ENCODE results near the gene GRIP1. TPM values are rescaled to one million over a fixed set of nuclear protein-coding genes. Genes with fewer than 3 reads are reported as not detected.

The GRIP1 gene
- total RNA-seq, 1 donor from 2014 or later: 7.7 TPM

DNA sequence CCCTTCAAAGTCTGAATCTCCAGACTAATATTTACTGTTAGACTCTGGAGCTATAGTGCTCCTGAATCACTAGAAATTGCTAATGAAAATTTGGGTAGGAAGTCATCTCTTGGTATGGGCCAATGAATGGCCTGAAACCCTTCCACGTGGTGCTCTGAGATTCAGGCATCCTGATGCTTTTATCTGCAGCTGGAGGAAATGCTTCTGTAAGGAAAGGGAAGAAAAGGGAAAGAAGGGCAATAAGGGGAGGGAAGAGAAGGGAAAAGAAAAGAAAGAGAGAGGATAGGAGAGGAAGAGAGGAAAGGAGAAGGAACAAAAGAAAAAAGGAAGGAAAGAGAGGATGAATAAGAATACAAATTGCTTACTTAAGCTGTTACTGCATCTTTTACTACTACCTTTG, 182.3 kb downstream of the GRIP1 start:
- ATAC-seq: no peak
- DNase-seq: no peak
- intact Hi-C loops (cut with micrococcal nuclease): no loop called here

DNA sequence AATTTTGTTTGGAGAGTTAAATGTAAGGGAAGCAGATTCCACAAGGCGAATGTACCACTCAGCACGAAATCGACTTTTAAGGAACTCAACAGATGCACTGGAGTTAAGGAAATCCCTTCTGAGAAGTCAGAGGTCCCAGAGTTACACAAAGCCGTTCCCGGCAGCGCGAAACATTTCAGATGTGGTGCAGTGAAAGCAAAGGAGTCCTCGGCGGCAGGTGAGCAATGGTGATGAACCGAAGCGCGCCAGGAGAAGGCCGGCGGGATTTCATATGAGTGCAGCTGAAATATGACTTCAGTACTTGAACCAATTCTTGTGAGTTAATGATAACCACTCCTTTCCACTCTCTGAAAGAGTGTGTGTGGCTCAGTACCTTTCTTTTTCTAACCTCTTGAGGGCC, 183.2 kb downstream of the GRIP1 start:
- ATAC-seq: no peak
- intact Hi-C loops (cut with micrococcal nuclease): no loop called here

DNA sequence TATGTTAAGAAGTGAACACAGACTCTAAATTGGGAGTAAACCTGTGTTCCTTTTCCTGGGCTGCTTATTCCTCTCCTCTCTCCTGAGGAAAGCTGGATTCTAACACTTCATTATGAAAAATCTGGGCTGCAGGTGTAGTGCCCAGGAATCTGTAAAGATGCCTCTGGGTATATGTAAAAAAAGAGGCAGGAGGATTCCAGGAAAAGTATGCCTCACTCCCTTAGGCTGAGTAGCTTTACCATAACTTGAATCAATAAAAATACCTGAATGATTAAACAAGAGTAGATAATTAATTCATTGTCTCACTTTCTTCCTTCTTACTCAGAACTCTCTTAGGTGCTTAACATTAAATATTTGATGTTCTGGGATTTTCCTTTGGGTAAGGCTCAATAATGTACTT, 185.1 kb downstream of the GRIP1 start:
- ATAC-seq (no peak), DNase-seq (no peak)
- intact Hi-C loops (cut with micrococcal nuclease): no loop called here

More for the DNA sequence above, 183.2 kb downstream of the GRIP1 start:
- DNase-seq: no peak

DNA sequence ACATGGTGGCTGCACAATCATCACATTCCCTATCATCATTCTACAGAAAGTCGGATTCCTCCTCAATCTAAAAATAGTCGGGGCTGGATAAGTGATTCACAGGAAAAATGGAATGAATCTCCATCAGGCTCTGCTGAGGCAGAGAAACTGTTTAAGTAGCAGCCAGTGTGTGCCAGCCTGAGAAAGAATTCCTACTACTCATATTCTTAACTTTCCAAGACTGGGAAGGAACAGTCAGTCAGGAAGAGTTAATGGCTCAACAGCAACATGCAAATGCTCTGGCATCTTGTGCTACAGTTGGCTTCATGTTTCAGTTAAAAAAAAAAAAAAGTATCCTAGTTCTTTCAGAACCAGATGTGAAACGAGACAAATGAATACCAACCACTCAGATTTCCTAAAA, 187.0 kb downstream of the GRIP1 start:
- ATAC-seq: no peak
- no peak for DNase-seq
- intact Hi-C loops (cut with micrococcal nuclease): no loop called here

DNA sequence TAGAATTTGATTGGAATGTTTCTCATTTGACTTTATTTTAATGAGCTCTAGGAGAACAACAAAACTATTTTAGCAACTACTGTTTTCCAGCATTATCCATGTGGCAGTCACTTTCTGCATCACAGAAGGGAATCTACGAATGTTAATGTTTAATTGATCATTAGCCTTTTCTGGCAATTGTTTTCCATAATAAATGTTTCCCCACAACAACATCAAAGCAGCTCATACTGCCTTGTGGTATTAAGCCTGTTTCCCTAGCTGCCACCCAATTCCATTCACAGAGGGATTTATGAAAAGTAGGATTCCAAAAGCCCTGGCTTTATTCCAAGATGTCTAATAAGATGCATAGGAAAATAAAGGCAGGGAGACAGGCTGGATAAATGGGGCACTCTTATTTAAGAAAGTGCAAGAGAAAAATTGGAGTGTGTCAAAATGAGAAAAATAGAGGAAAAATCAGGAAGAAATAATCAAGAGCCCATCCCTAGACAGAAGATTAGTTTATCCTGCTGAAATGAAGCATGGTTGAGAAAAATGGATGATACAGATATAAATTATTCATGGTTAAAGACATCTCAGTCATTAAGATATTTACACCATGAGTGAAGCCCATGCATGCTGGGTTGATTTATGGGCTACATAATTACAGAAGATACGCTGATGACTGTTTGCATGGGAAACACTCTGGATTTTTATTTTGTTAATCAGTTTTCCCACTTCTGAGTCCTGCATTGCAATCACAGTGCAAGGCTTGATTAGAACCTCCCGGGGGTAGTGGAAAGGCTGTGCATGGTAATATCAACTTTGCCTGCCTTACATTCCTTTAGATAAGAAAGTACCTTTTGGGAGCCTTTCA, 196.3 kb downstream of the GRIP1 start:
- DNase-seq (no peak), ATAC-seq (no peak)
- intact Hi-C loops (cut with micrococcal nuclease): no loop called here

DNA sequence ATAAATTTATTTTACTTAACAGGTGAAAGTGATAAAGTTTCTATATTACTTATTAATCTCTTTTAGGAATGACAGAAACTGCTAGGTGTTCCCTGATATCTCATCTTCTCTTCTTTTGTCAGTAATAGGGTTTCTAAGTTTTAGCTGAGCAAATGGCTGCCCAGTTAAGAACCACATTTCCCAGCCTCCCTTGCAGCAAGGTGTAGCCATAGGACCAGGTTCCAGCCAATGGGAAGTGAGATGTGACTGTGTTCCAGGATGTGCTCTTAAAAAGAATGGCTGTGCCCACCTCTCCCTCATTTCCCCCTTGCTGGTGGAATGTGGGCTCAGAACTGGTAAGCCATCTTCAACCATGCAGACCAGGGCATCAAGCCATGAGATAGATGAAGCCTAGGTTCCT, 210.9 kb downstream of the GRIP1 start:
- ATAC-seq: no peak
- no peak for DNase-seq
- intact Hi-C loops (cut with micrococcal nuclease): no loop called here

DNA sequence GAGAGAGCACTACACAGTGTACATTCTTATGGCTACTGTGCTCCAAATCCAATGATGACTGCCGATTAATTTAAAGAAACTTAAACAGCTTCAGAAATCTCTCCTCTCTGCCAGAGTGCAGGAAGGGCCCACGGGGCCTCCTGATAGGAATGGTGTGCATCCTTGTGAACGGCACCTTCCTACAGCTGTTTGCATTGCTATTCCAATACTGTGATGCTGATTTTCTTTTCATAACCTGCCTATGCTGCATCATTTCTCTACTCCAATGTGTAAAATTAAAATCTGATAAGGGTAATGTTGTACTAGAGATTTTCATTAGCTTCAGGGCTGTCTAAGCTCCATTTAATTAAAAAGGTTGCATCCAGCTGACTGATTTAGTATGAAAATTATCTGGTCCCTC, 217.5 kb downstream of the GRIP1 start:
- DNase-seq (no peak), ATAC-seq (no peak)
- intact Hi-C loops (cut with micrococcal nuclease): no loop called here

DNA sequence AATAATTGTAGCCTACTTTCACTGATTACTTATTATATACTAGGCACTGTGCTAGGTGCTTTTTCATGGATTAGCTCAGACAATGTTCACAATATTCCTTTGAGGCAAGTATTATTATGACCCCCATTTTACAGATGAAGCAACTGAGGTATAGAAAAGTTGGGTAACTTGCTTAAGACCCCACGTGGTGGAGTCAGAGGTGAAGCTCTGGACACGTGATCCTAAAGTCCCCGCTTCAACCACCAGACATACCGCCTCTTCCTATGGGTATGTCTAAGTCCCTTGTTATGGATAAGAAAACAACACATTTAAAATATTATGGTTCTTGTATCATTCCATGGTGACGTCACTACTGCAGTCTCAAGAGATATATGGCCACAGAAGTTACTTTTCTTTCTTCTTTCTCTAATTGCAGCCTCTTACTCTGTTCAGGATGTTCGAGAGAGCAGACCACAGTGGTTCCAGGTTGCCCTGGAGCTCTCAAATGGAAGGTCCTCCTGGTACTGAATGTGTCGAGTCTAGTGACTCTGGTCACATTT, 218.9 kb downstream of the GRIP1 start:
- intact Hi-C loops (cut with micrococcal nuclease): no loop called here
- DNase-seq: no peak
- no peak for ATAC-seq

DNA sequence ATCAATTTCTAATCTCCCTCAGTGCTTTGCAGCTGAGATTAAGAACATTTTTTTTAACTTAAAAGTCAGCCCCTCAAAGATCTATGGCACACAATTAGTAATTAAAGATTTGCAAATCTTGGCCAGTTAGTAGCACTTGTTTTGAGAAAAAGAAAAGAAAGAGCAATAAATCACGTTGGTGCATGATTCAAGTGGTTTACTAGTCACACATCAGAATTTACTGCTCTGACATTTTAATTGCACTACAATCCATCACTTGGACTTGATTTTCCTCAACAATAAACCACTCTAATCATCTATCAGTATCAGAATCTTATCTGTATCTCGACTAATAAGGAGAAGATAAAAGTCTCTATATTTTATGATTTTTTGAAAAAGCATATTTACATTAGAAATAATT, 222.3 kb downstream of the GRIP1 start:
- ATAC-seq: no peak

DNA sequence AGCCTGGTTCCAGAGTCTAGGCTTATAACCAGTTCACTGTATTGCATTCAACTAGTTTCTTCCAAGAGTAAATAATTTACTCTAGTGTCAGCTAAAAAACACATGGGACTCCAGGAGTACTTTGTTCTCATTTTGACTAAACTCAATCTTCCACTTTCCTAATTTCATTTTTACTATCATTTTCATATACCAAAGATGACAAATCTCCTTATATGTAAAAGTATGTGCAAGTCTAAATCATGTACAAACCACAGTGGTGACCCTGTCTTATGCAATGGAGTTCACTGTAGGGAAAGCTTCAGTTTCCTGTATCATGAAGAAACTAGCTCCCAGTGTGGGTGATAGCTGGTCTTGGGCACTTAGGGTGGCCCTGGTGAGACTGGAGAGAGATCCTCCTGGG, 225.0 kb downstream of the GRIP1 start:
- DNase-seq: no peak
- intact Hi-C loops (cut with micrococcal nuclease): no loop called here
- no peak for ATAC-seq

More for the DNA sequence above, 222.3 kb downstream of the GRIP1 start:
- DNase-seq: no peak
- intact Hi-C loops (cut with micrococcal nuclease): no loop called here

DNA sequence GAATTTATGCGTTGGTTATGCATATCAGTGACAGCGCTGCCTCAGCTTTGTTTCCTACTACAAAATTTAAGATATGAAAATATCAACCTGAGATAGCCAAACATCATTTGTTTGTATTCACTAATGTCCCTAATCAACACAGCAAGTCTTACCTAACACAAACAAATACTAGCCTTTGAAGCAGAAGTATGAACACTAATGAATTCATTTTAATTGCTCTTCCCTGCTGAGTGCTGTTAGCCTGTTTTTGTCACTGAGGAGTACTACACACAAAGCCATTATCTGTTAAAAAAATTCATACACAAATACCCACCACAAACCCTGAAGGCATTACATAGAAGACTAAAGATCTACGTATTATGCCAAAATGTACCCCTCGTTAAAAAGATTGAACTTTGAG, 225.8 kb downstream of the GRIP1 start:
- ATAC-seq (no peak), DNase-seq (no peak)
- intact Hi-C loops (cut with micrococcal nuclease): no loop called here

DNA sequence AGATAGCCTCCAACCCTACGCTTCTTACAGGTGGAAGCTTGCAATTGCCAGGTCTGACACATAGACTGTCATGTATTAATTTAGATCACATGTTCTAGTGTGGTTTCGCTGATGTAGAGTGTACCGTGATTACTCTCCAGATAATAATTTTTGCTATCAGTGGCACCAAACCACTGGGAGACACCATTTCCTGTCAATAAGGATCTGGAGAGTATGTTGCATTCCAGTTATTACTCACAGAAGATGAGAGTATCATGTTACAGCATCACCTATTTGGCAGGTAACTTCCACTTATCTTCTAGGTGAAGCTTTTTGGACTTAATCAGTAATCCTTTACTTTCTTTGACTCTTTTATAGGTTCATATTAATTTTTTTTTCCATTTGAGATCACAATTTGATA, 229.3 kb downstream of the GRIP1 start:
- ATAC-seq: no peak
- intact Hi-C loops (cut with micrococcal nuclease): no loop called here
- no peak for DNase-seq

DNA sequence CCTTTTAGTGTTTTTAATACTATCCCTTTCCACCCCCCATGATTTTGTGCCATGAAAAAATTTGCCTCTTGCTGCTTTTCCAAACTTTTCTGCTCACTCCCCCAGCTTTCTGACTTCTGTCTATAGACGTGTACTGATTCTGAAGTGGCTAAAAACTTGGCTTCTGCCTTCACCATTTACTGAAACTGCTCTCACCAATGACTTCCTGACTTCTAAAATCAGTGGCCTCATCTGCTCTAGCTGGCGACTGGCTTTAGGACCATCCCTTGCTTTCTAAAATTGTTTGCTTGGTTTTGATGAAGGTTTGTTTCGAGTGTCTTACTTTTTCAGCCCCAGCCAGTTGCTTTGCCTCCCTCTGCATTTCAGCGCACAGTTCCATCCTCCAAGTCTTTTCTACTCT, 231.2 kb downstream of the GRIP1 start:
- intact Hi-C loops (cut with micrococcal nuclease): no loop called here
- ATAC-seq: no peak
- no peak for DNase-seq

DNA sequence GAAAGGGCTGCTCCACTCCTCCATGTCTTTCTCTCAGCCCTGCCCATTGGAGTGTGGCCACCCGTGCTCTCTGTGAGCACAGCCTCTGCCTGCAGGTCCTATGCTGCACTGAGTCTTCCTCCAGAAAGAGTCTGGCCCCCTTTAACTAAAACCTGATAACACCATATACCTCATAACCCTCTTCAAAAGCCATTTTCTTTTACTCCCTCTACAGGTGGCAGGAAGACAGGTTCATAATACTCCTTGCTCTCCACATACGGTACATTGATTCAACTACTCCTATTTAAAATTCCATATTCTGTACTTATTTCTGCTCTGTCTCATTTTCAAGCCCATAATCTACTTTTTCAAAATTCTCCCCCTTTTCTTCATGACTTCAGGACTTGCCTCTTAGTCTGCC, 232.6 kb downstream of the GRIP1 start:
- no peak for DNase-seq
- ATAC-seq: no peak
- intact Hi-C loops (cut with micrococcal nuclease): no loop called here

DNA sequence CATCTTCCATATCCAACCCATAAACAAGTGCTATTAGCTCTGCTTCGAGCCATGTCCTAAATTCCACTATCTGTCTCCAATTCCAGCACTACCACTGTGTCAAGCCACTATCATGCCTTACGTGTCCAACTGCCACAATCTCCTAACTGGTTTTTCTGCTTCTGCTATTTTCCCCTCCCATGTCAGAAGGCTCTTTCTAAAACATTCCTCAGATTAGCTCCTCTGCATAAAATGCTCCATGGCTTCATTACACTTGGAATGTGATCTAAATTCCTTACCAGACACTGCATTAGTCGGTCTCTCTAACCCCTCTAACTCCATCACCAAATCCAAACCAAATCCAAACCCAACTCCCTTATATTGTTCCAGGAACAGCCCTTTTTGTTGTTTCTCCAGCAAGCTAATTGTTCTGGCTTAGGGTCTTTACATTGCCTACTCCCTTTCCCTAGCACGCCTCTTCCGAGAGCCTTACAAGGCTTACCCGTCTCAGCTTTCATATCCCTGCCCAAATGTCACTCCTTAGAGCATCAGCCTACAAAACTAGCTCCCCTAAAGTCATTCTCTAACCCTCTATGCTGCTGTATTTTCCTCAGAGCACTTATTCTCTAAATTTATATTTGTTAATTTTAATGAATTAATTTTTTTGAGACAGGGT, 236.8 kb downstream of the GRIP1 start:
- no peak for ATAC-seq
- no peak for DNase-seq
- intact Hi-C loops (cut with micrococcal nuclease): no loop called here

DNA sequence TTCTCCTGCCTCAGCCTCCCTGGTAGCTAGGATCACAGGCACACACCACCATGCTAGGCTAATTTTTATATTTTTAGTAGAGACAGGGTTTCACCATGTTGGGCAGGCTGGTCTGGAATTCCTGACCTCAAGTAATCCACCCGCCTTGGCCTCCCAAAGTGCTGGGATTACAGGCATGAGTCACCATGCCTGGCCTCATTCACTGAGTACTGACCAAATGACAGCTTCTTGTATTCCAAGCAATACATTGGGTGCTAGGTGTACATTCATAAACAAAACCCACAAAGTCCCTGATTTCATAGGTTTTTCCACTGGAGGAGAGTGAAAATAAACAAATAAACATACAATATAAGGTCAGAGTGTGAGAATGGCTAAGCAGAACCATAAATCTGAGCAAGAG, 240.3 kb downstream of the GRIP1 start:
- intact Hi-C loops (cut with micrococcal nuclease): no loop called here
- ATAC-seq (no peak), DNase-seq (no peak)

DNA sequence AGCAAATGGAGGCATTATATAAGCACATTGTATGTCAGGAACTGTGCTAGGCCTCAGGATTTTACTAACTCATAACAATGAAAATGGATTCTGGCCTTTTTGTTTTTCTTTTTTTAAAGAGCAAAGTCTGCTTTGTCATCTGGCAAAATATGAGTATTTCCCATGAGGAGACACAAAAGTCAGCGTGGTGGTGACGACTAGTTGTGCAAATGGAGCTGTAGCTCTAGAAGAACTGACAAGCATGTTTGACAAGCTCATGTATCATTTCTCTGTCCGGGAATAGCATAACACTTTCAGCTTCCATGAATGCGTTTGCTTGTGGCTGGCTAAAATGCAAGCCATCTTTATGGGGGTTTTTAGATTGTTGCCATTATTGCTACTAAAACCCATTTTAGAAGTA, 248.8 kb downstream of the GRIP1 start:
- ATAC-seq (no peak), DNase-seq (no peak)
- intact Hi-C loops (cut with micrococcal nuclease): no loop called here

DNA sequence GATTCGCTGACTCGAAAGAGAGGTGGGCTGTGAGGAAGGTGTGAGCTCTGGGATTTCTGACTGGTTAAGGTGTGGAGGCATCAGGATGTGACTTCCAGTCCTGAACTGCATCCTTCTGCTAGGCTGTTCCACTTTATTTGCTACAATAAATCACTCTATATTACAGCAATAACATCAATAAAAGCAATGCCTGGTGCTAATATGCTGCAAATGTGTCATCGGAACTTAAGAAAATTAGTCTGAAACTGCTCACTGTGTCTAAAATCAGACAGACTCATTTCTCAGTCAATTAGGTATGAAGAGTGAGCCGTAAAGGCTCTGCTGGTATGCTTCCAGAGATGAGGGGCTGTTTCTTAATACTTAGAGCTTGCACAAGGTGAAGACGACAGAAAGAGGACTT, 250.0 kb downstream of the GRIP1 start:
- intact Hi-C loops (cut with micrococcal nuclease): no loop called here
- ATAC-seq (no peak), DNase-seq (no peak)

DNA sequence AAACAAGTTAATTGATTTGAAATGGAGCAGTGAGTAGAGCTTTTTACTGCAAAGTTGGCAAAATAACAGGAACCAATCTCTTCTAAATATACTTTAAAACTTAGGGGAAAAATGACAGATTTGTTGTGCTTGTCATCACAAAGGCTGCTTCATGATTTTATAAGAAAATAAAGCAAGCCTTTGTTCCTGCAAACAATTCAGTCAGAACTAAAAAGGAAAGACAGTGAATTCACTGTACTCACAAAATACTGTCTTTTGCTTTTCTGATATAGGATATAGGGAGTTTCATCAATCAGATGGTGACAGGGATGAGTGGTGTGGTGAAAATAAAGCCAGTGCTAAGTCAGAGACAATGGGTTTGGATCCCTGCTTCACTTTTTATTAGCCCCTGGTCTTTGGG, 250.6 kb downstream of the GRIP1 start:
- DNase-seq: no peak
- intact Hi-C loops (cut with micrococcal nuclease): no loop called here
- no peak for ATAC-seq

DNA sequence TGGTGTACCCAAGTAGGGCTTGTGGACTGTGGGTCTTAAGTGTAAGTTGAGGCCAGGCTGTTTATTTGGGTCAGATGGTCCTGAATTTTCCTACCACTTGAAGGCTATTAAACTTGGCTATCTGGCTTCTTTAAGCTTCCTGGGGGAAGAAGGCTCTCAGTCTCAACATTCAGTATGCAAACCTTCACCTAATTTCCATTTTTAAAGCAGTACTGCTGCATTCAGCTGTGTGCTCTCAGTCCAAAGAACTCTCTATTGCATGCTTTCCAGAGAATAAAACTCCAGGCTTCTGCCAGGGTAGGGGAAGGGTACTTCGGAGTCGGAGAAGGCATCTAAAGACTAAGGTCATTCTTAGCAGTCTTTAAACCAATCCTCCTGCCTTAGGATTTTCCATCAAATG, 252.2 kb downstream of the GRIP1 start:
- ATAC-seq (no peak), DNase-seq (no peak)
- intact Hi-C loops (cut with micrococcal nuclease): no loop called here

DNA sequence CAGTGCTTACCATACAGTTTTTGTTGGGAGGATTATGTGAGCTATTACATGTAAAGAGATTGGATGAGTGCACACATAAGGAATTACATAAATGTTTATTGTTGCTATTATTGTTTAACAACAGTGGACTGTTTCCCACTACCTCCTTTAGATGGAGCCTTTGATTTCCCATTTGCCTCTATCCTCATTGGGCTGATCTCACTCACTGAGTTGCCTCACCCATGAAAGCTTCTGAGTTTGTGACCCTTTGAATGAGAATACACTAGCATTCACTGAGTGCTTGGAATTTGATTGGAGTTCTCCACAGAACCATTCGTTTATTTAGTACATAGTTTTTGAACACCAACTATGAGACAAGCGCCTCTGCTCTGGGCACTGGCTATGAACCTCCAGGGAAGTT, 255.6 kb downstream of the GRIP1 start:
- ATAC-seq: no peak
- intact Hi-C loops (cut with micrococcal nuclease): no loop called here

More for the DNA sequence above, 255.6 kb downstream of the GRIP1 start:
- DNase-seq: no peak

Measured in left ventricle myocardium superior (tissue), 1 donor.